ENCODE results near the gene DLX2. TPM values are rescaled to one million over a fixed set of nuclear protein-coding genes. Genes with fewer than 3 reads are reported as not detected.

Gene DLX2
- total RNA-seq, 2 donors from 2014 or later, result not detected

- Mint-ChIP-seq H3K4me1 (peaks cover 26% of the 10 kb centered on the region), H3K27ac (peak overlapping the region; percentile 74), H3K36me3 (ENCODE audit: low read depth) (peaks cover 4% of the 10 kb centered on the region), H3K4me3 (peak overlapping the region; percentile 86), H3K27me3 (peaks cover 75% of the 10 kb centered on the region)
- ATAC-seq, result no peak
- no peaks in the 10 kb centered on the region for H3K9me3 ChIP-seq (ENCODE audit: control insufficient read depth, low read length, poor library complexity, severe bottlenecking)
- DNase-seq, result no peak
Observed at GRCh38 chr2:172094294-172095145, 8.2 kb downstream of the DLX2 start.

- H3K36me3 Mint-ChIP-seq (ENCODE audit: low read depth), result peaks cover 3% of the 10 kb centered on the region
- H3K9me3 ChIP-seq (ENCODE audit: control insufficient read depth, low read length, poor library complexity, severe bottlenecking), result no peaks in the 10 kb centered on the region
- DNase-seq (no peak), ATAC-seq (no peak)
- peak overlapping the region; percentile 74 for H3K27ac Mint-ChIP-seq
- peaks cover 75% of the 10 kb centered on the region for H3K27me3 Mint-ChIP-seq
- H3K4me3 Mint-ChIP-seq, result peak overlapping the region; percentile 19
- peaks cover 25% of the 10 kb centered on the region for H3K4me1 Mint-ChIP-seq
Observed at GRCh38 chr2:172093416-172094293, 9.0 kb downstream of the DLX2 start.

GRCh38 chr2:172092716-172093415, 9.8 kb downstream of the DLX2 start:
- DNase-seq (no peak), ATAC-seq (no peak)
- no peaks in the 10 kb centered on the region for H3K36me3 Mint-ChIP-seq (ENCODE audit: low read depth)
- H3K27me3 Mint-ChIP-seq, result peaks cover 77% of the 10 kb centered on the region
- H3K4me3 Mint-ChIP-seq, result no peak overlapping the region
- peaks cover 28% of the 10 kb centered on the region for H3K4me1 Mint-ChIP-seq
- H3K9me3 ChIP-seq (ENCODE audit: control insufficient read depth, low read length, poor library complexity, severe bottlenecking), result no peaks in the 10 kb centered on the region
- peak overlapping the region; percentile 74 for H3K27ac Mint-ChIP-seq

- Mint-ChIP-seq H3K4me3 (no peak overlapping the region), H3K36me3 (ENCODE audit: low read depth) (no peaks in the 10 kb centered on the region), H3K4me1 (peaks cover 30% of the 10 kb centered on the region), H3K27ac (peak overlapping the region; percentile 74), H3K27me3 (peaks cover 77% of the 10 kb centered on the region)
- no peaks in the 10 kb centered on the region for H3K9me3 ChIP-seq (ENCODE audit: control insufficient read depth, low read length, poor library complexity, severe bottlenecking)
- ATAC-seq (no peak), DNase-seq (no peak)
Observed at GRCh38 chr2:172091761-172092566, 10.7 kb downstream of the DLX2 start.

- H3K4me3 Mint-ChIP-seq, result no peak overlapping the region
- H3K4me1 Mint-ChIP-seq, result peaks cover 31% of the 10 kb centered on the region
- no peaks in the 10 kb centered on the region for H3K36me3 Mint-ChIP-seq (ENCODE audit: low read depth)
- peaks cover 77% of the 10 kb centered on the region for H3K27me3 Mint-ChIP-seq
- no peak overlapping the region for H3K27ac Mint-ChIP-seq
- H3K9me3 ChIP-seq (ENCODE audit: control insufficient read depth, low read length, poor library complexity, severe bottlenecking), result no peaks in the 10 kb centered on the region
- no peak for DNase-seq
- no peak for ATAC-seq
Observed at GRCh38 chr2:172091000-172091641, 11.6 kb downstream of the DLX2 start.

- peak overlapping the region; percentile 85 for H3K27ac Mint-ChIP-seq
- peaks cover 29% of the 10 kb centered on the region for H3K4me1 Mint-ChIP-seq
- H3K9me3 ChIP-seq (ENCODE audit: control insufficient read depth, low read length, poor library complexity, severe bottlenecking), result no peaks in the 10 kb centered on the region
- no peak for DNase-seq
- ATAC-seq, result no peak
- no peak overlapping the region for H3K4me3 Mint-ChIP-seq
- H3K27me3 Mint-ChIP-seq, result peaks cover 76% of the 10 kb centered on the region
- no peaks in the 10 kb centered on the region for H3K36me3 Mint-ChIP-seq (ENCODE audit: low read depth)
Observed at GRCh38 chr2:172090044-172090961, 12.4 kb downstream of the DLX2 start.

- H3K27ac Mint-ChIP-seq, result peak overlapping the region; percentile 85
- peaks cover 80% of the 10 kb centered on the region for H3K27me3 Mint-ChIP-seq
- ATAC-seq (no peak), DNase-seq (no peak)
- no peak overlapping the region for H3K4me3 Mint-ChIP-seq
- H3K4me1 Mint-ChIP-seq, result peaks cover 33% of the 10 kb centered on the region
- H3K36me3 Mint-ChIP-seq (ENCODE audit: low read depth), result no peaks in the 10 kb centered on the region
- no peaks in the 10 kb centered on the region for H3K9me3 ChIP-seq (ENCODE audit: control insufficient read depth, low read length, poor library complexity, severe bottlenecking)
Observed at GRCh38 chr2:172089633-172090032, 13.1 kb downstream of the DLX2 start.

GRCh38 chr2:172089005-172089504, 13.6 kb downstream of the DLX2 start:
- Mint-ChIP-seq H3K4me3 (no peak overlapping the region), H3K36me3 (ENCODE audit: low read depth) (no peaks in the 10 kb centered on the region), H3K27me3 (peaks cover 86% of the 10 kb centered on the region), H3K4me1 (peaks cover 39% of the 10 kb centered on the region), H3K27ac (peak overlapping the region; percentile 92)
- ATAC-seq (no peak), DNase-seq (no peak)
- no peaks in the 10 kb centered on the region for H3K9me3 ChIP-seq (ENCODE audit: control insufficient read depth, low read length, poor library complexity, severe bottlenecking)

GRCh38 chr2:172088245-172089004, 14.3 kb downstream of the DLX2 start:
- peak overlapping the region; percentile 73 for H3K4me3 Mint-ChIP-seq
- peaks cover 87% of the 10 kb centered on the region for H3K27me3 Mint-ChIP-seq
- H3K9me3 ChIP-seq (ENCODE audit: control insufficient read depth, low read length, poor library complexity, severe bottlenecking), result no peaks in the 10 kb centered on the region
- no peaks in the 10 kb centered on the region for H3K36me3 Mint-ChIP-seq (ENCODE audit: low read depth)
- ATAC-seq, result no peak
- H3K27ac Mint-ChIP-seq, result peak overlapping the region; percentile 92
- peaks cover 42% of the 10 kb centered on the region for H3K4me1 Mint-ChIP-seq
- DNase-seq, result no peak

GRCh38 chr2:172087780-172088244, 14.9 kb downstream of the DLX2 start:
- H3K4me1 Mint-ChIP-seq, result peaks cover 46% of the 10 kb centered on the region
- peak overlapping the region; percentile 85 for H3K4me3 Mint-ChIP-seq
- ATAC-seq (no peak), DNase-seq (no peak)
- peak overlapping the region; percentile 92 for H3K27ac Mint-ChIP-seq
- H3K36me3 Mint-ChIP-seq (ENCODE audit: low read depth), result no peaks in the 10 kb centered on the region
- H3K27me3 Mint-ChIP-seq, result peaks cover 87% of the 10 kb centered on the region
- H3K9me3 ChIP-seq (ENCODE audit: control insufficient read depth, low read length, poor library complexity, severe bottlenecking), result no peaks in the 10 kb centered on the region

Data from T-helper 17 cell (primary cell).